TTC549 (cell line): ENCODE data around the gene LRRC37B.
"Not testable (repeated sequence)": the region's sequence is repeated elsewhere in the genome, so short reads cannot be mapped to it uniquely, and the experiment has no call there.

Source experiments
- FAIRE-seq: peaks from 2 replicates; lab custom pipeline; 2012; peaks lifted over from hg19 to GRCh38; lab: Jason Lieb, UNC

Gene LRRC37B

DNA sequence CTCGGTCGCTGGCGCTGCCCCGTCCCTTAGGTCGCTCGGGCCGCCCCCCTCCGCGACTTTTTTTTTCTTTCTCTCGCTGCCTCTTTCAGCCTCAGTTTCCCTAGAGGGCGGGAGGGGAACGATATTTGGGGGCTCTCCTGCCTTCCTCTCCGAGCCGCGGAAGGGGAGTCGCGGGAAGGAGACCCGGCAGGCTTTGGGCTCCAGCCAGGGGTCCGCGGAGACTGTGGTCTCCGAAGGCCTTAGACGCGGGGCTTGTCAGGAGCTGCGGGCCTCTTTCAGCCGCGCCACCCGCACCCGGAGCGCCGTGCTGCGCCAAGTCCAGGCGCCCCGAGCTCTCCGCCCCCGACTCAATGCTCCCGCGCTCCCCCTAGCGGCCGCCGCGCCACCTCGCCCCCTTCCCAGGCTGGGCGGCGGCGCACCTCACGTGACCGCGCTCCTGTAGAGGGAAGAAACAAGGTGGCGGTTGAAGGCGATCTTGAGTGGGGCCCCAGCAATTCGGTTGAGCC is at the start of gene LRRC37B:
LRRC37B (plus strand) TSS at position 427 of the 506 bp plus-strand sequence. CDS start 14,010 bp downstream, outside the sequence.
- FAIRE-seq = no peak

DNA sequence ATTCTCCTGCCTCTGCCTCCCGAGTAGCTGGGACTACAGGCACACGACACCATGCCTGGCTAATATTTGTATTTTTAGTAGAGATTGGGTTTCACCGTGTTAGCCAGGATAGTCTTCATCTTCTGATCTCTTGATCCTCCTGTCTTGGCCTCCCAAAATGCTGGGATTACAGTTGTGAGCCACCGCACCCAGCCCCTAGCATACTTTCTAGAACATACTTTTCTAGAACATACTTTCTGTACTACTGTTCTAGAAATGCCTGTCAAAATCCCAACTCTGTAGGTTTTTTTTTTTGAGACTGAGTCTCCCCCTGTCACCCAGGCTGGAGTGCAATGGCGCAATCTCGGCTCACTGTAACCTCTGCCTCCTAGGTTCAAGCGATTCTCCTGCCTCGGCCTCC is 43.1 kb upstream of the LRRC37B start:
- not testable (repeated sequence) for FAIRE-seq

DNA sequence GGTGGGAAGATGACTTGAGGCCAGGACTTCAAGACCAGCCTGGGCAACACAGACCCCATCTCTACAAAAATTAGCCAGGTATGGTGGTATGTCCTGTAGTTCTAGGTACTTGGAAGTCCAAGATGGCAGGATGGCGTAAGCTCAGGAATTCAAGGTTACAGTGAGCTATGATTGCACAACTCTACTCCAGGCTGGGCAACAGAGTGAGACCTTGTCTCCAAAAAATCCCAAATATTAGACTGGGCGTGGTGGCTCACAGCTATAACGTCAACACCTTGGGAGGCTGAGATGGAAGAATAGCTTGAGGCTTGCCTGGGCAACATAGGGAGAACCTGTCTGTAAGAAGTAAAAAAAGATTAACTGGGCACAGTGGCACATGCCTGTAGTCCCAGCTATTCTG is 39.5 kb upstream of the LRRC37B start:
- FAIRE-seq = no peak

DNA sequence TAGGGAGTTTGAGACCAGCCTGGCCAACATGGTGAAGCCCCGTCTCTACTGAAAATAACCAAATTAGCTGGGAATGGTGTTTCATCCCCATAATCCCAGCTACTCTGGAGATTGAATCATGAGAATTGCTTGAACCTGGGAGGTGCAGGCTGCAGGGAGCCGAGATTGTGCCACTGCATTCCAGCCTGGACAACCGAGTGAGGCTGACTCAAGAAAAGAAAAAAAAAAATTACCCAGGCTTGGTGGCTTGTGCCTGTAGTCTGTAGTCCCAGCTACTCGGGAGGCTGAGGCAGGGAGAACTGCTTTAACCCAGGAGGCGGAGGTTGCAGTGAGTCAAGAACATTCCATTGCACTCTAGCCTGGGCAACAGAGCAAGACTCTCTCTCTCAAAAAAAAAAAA is 36.8 kb upstream of the LRRC37B start:
- not testable (repeated sequence) for FAIRE-seq

DNA sequence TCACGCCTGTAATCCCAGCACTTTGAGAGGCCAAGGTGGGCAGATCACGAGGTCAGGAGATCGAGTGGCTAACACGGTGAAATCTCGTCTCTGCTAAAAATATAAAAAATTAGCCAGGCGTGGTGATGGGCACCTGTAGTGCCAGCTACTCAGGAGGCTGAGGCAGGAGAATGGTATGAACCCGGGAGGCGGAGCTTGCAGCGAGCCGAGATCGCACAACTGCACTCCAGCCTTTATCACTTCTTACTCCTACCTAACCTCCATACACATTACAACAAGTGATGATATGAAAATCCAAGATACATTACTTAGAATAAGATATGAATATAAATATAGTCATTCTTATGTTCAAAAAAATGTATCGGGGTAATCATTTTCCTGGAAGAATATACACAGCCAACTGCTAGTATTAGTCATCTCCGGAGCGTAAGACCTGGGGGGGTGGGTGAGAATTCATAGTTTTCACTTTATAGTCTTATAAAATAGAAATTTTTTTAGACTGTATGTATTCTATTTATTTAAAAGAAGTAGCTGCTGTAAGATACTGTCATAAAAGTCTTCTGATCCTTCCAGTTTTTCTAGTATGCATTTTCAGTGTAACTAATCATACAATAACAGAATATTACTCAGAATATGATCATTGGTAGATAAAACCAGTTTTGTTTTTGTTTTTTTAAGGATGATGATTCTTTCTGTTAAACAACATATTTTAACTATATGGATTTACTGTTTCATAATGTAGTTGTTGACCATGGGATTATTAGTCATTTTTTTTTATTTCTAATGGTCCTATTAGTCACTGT is 32.7 kb upstream of the LRRC37B start:
- FAIRE-seq = not testable (repeated sequence)

DNA sequence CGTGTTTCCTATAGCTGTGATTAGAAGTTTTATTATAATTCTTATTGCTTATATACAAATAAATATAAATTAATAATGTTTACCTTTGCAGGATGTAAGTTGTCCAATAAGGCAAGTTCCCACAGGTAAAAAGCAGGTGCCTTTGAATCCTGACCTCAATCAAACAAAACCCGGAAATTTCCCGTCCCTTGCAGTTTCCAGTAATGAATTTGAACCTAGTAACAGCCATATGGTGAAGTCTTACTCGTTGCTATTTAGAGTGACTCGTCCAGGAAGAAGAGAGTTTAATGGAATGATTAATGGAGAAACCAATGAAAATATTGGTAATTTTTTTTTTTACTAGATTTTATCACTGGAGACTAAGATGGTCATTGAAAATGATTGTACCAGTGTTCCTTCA is 31.8 kb upstream of the LRRC37B start:
- not testable (repeated sequence) for FAIRE-seq

DNA sequence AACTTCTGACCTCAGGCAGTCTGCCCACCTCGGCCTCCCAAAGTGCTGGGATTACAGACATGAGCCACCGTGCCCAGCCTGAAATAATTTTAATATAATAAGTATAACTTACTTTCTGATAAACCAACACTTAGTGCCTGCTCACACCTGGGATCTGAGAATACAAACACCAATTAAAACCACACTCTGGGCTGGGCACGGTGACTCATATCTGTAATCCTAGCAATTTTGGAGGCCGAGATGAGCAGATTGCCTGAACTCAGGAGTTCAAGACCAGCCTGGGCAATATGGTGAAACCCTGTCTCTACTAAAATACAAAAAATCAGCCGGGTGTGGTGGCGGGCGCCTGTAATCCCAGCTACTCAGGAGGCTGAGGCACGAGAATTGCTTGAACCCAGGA is 15.4 kb upstream of the LRRC37B start:
- FAIRE-seq = not testable (repeated sequence)

DNA sequence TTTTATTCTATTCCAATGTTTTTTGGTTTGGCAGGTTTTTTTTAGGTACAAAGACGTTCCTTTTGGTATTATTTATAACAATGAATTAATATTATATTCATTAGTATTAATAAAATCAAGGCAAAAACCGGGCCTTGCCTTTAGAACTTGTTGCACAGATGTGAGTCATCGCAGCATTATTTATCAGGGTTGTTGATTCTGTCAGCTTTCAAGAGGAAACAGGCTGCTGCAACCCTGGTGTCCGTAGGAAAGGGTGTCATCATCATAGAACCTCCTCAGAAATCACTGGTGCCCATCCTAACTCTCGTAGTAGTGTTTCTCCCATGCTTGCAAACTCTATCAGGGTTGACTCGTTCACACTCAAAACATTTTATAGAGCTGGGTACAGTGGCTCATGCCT is 10.2 kb upstream of the LRRC37B start:
- FAIRE-seq = no peak

DNA sequence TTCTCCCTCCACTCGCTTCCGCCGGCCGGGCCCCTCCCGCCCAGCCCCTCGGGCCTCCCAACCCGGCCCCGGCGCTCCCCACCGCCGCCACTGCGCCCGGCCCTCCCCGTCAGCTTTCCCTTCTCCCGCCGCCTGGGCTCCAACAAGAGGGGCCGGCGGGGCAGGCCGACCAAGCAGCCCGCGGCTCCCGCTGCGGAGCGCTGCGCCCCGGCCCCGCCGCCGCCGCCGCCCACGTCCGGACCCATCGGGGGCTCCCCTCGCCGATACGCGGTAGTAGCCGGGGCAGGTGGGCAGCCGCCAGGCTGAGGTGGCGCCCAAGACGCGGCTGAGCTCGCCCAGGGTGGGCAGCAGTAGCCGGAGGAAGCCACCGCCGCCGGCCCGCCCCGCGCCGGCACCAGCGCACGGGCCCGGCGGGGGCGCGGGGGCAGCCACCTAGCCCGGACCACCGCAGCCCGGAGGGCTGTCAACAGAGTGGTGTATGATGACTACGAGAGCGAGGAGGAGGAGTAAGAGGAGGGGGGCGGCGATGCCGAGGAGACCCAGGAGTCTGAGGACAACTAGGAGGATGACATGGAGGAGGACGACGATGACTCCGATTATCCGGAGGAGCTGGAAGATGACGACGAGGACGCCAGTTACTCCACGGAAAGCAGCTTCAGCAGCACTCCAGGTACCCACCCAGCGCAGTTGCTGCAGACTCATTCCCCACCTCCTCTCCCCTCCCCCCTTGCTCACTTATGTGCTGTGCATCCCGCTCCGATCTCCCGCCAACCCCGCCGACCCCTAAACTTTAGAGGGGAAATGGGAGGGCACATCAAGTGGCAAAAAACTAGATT is 498 bp downstream of the LRRC37B start:
- FAIRE-seq = no peak

DNA sequence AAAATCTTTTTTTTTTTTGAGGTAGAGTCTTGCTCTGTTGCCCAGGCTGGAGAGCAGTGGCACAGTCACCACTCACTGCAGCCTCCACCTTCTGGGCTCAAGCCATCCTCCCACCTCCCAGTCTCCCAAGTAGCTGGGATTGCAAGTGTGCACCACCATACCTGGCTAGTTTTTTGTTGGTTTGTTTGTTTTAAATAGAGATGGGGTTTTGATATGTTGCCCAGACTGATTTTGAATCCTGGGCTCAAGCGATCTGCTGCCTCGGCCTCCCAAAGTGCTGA is 2.0 kb downstream of the LRRC37B start:
- FAIRE-seq = no peak

DNA sequence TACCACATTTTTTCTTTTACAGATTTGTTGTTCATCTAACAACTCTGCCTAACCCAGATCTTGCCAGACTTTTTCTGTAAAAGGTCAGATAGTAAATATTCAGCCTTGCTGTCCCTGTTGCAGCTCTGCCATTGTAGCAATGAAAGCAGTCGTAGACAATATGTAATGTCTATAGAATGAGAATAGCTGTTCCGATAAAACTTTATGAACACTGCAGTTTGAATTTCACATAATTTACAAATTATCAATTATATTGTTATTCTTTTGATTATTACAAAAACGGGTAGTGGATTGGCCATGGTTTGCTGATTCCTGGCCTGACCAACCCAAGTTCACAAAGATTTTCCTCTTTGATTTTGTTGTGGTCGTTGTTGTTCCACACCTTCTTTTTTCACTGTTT is 2.9 kb downstream of the LRRC37B start:
- FAIRE-seq = no peak

DNA sequence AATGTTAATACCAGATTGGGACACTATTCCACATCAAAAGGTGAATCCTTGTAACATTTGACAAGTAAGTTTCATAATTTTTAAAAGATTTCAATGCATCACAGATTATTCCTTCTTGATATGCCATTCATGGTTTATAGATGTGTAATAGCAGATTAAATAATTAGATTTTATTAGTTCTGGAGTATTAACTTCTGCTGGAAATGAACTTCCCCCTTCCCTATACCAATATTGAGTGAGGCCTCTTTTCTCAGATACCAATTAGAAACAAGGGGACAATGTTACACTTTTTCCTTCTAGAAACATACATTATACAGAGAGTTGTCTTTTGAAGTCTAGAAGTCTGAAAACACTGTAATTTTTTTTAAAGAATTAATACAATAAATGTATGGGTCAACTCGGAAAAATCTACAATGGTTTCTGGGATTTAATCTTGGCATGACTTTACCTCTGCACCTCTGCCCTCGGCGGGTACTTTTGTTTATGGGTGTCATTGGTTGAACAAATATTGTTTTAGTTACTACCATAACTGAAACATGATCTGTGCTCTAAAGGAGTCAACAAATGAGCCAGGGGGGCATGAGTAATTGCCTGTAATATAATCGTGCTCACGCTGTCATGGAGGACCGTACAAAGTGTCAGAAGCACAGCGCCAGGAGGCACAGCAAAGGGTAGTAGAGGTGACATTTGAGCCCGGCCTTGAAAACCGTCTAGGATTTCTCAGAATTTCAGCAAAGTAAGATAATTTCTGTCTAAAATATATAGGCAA is 8.2 kb downstream of the LRRC37B start:
- no peak for FAIRE-seq

DNA sequence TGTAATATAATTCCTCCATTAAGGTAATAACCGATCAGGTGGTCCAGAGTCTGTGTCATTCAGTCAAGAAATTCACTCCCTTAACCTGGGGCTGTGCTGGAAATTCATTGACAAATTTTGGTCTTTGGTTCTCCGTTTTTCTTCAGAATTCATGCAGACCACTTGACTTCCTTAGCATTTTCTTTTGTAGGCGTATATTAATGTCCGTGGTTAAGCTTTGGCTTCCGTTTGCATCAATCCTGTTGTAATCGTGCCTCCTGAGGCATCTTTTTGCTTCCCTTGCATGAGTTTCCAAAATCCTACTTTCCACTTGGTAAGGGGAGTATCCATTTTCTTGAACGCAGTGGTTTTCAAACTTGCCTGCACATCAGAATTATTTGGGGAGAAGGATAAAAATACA is 9.0 kb downstream of the LRRC37B start:
- FAIRE-seq = no peak

DNA sequence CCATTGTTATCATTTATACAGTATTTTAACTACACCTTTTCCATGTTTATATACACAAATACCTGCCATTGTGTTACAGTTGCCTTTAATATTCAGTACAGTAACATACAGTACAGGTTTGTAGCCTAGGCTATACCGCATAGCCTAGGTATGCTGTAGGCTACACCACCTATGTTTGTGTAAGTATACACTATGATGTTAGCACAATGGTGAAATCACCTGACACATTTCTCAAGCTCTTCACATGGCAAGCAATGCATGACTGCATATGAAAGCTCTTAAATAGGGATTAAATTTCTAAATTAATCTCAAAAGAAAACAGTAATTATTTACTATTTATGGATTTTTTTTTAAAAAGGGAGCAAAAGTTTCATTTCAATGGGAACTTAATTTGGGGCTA is 12.0 kb downstream of the LRRC37B start:
- FAIRE-seq = no peak

DNA sequence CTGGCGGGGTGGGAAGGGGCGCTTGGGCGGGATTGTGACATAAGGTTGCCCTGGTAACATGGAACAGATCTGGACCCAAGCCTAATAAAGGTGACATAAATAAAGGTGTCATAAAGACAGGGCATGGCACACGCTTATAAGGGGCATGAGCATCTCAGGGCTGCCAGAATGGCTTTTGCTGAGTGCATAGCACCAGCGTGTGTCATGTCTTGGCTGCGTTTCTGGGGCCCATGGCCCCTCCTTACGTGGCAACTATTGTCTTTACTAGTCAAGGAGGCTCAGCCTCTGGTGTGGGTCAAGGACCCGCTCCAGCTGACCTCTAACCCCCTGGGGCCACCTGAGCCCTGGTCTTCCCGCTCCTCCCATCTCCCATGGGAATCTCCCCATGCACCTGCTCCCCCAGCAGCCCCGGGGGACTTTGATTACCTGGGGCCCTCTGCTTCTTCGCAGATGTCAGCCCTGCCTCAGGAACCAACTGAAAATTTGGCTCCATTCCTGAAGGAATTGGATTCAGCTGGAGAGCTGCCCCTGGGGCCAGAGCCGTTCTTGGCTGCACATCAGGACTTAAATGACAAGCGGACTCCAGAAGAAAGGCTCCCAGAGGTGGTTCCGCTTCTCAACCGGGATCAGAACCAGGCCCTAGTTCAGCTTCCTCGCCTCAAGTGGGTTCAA is 13.9 kb downstream of the LRRC37B start:
- FAIRE-seq = no peak

DNA sequence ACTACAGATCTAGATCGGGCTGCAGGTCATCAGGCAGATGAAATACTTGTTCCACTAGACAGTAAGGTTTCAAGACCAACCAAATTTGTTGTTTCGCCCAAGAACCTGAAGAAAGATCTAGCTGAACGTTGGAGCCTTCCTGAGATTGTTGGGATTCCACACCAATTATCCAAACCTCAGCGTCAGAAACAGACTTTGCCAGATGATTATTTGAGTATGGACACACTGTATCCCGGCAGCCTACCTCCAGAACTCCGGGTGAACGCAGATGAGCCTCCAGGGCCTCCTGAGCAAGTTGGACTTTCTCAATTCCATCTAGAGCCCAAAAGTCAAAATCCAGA is 14.4 kb downstream of the LRRC37B start:
- FAIRE-seq = no peak

DNA sequence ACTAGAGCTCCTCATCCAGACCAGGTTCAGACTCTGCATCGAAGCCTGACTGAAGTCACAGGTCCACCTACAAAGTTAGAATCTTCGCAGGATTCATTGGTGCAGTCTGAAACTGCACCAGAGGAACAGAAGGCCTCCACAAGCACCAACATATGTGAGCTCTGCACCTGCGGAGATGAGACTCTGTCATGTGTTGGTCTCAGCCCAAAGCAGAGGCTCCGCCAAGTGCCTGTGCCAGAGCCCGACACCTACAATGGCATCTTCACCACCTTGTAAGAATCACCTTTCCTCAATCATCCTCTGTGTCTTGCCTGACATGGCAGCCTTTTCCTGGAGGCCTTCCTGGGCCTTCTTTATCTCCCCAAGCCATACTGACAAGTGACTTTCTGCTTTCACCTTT is 15.4 kb downstream of the LRRC37B start:
- FAIRE-seq = not testable (repeated sequence)

DNA sequence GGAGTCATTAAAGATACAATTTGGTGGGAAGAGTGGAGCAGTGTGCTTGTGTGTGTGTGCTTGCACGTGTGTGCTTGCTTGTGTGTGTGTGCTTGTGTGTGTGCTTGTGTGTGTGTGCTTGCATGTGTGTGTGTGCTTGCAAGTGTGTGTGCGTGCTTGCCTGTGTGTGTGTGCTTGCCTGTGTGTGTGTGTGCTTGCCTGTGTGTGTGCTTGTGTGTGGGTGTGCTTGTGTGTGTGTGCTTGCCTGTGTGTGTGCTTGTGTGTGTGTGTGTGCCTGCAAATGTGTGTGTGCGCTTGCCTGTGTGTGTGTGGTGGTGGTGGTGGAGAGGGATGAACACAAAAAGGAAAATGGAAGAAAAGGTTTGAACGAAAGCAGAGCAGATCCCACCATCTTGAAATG is 20.1 kb downstream of the LRRC37B start:
- not testable (repeated sequence) for FAIRE-seq

DNA sequence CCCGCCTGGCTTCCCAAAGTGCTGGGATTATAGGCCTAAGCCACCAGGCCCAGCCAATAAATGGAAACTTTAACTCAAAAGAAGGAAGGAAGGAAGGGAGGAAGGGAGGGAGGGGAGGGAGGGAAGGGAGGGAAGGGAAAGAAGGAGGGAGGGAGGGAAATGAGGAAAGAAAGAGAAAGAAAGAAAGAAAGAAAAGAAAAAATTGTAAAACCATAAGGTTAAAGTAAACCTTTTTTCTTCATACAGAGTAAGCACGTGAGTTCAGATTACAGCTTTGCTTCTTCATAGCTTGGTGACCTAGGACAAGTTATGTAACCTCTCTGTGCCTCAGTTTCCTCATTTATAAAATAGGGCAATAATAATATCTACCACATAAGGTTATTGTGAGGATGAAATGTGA is 26.0 kb downstream of the LRRC37B start:
- FAIRE-seq = no peak

DNA sequence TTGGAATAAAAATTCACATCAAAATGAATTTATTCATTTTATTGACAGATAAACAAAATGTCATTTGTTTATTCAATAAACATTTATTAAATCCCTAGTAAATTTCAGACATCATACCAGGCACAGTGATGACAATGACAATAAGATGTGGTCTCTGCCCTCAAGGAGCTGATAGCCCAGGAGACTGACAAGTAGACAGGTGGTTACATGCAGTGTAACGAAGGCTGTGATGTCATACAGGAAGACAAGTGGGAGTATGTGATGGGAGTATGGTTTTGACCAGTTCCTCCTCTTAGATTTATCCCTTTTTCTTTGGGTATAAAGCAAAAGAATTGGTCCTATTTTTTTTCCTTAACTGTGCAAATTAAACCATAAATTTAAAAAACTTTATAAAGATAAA is 26.6 kb downstream of the LRRC37B start:
- not testable (repeated sequence) for FAIRE-seq

DNA sequence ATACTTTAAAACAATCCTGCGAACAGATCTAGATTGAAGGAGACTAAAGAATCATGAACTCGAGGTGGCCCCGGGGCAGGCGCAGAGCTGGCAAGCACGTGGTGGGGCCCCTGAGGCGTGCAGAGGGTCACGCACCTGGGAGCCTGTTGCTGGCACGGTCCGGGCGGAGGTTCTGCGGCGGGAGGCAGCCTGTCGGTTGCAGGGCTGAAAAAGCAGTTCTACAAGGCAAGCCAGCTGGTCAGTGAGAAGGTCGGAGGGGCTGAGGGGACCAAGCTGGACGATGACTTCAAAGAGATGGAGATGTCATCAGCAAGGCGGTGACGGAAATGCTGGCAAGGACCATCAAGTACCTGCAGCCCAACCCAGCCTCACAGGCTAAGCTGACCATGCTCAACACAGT is 33.1 kb downstream of the LRRC37B start:
- not testable (repeated sequence) for FAIRE-seq

DNA sequence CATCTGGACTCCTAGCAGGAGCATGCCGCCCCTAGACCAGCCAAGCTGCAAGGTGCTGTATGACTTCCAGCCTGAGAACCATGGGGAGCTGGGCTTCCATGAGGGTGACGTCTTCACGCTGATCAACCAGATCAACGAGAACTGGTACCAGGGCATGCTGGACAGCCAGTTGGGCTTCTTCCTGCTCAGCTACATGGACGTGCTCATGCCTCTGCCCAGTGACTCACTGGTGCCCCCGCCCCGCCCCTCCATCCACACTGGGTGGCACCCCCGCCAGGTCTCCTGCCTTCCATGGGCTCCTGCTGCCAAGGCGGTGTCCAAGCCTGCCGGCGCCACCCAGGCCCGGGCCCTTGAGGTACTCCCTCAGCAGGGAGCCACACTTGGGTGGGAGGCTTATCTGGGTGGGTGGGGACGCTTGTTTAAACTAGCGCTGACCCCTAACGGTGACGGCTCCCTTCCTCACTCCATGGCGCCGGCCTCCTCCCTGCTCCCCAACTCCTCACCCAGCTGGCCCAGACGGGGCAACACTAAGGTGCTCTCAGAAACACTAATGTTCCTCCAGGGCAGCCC is 34.2 kb downstream of the LRRC37B start:
- not testable (repeated sequence) for FAIRE-seq
